HFFc6 (cell line): ENCODE measurements around the gene FGF4. TPM values are rescaled to one million over a fixed set of nuclear protein-coding genes. Genes with fewer than 3 reads are reported as not detected.

Experiments used
- DNase-seq: peaks from one replicate; pipeline ENCODE4 v3.0.0-alpha.2; 2018
- H3K27ac Mint-ChIP-seq: 2 replicates; pipeline ENCODE4 v1.8.0; 2020; ENCODE audit warnings: mild to moderate bottlenecking, mixed read lengths
- H3K27me3 Mint-ChIP-seq: 2 replicates; pipeline ENCODE4 v1.8.0; 2021; ENCODE audit warnings: mild to moderate bottlenecking, moderate library complexity, mixed read lengths; ENCODE audit not compliant: insufficient read depth
- H3K36me3 Mint-ChIP-seq: 2 replicates; pipeline ENCODE4 v1.8.0; 2021; ENCODE audit warnings: low read depth, mixed read lengths
- H3K4me1 Mint-ChIP-seq: 2 replicates; pipeline ENCODE4 v1.8.0; 2020; ENCODE audit warnings: low read depth, mixed read lengths
- H3K4me3 Mint-ChIP-seq: 2 replicates; pipeline ENCODE4 v1.8.0; 2020; ENCODE audit warnings: mild to moderate bottlenecking, moderate library complexity, mixed read lengths
- H3K9me3 Mint-ChIP-seq: 2 replicates; pipeline ENCODE4 v1.8.0; 2020; ENCODE audit warnings: mild to moderate bottlenecking, mixed read lengths
- CTCF ChIP-seq: fragments of 200-600 bp; sonication (generic); IDR thresholded peaks from 2 replicates; pipeline ENCODE4 v1.5.0; 2021; ENCODE audit warnings: antibody characterized with exemption, mild to moderate bottlenecking
- total RNA-seq, 6 experiments: library from RNA; stranded (reverse); fragmentation: NEBNext Ultra II Directional; extraction: Animal tissue kit (Norgen Biotek cat#: 25700); gene quantifications; 2 replicates in 1 of 6; 3 replicates in 5 of 6; pipeline ENCODE4 v1.2.3, GENCODE V29; 2021

FGF4 gene
- total RNA-seq, 6 experiments from 2014 or later, result not detected

GRCh38 chr11:69778373-69778772 lies 3.2 kb upstream of the FGF4 start:
- Mint-ChIP-seq H3K4me1 (no peaks in the 10 kb centered on the region), H3K27me3 (peaks cover 56% of the 10 kb centered on the region), H3K4me3 (no peak overlapping the region), H3K27ac (no peak overlapping the region), H3K36me3 (no peaks in the 10 kb centered on the region), H3K9me3 (no peaks in the 10 kb centered on the region)
- no peak for TF ChIP-seq CTCF
- no peak for DNase-seq

- Mint-ChIP-seq H3K27ac (no peak overlapping the region), H3K27me3 (peaks cover 54% of the 10 kb centered on the region), H3K36me3 (no peaks in the 10 kb centered on the region; the same call in 1 of the 2 replicates), H3K4me3 (no peak overlapping the region), H3K4me1 (no peaks in the 10 kb centered on the region), H3K9me3 (peaks cover under 1% of the 10 kb centered on the region; the same call in 1 of the 2 replicates)
- no peak for DNase-seq
- TF ChIP-seq CTCF, result no peak
Measured at GRCh38 chr11:69774354-69775162, 583 bp downstream of the FGF4 start.

DNA sequence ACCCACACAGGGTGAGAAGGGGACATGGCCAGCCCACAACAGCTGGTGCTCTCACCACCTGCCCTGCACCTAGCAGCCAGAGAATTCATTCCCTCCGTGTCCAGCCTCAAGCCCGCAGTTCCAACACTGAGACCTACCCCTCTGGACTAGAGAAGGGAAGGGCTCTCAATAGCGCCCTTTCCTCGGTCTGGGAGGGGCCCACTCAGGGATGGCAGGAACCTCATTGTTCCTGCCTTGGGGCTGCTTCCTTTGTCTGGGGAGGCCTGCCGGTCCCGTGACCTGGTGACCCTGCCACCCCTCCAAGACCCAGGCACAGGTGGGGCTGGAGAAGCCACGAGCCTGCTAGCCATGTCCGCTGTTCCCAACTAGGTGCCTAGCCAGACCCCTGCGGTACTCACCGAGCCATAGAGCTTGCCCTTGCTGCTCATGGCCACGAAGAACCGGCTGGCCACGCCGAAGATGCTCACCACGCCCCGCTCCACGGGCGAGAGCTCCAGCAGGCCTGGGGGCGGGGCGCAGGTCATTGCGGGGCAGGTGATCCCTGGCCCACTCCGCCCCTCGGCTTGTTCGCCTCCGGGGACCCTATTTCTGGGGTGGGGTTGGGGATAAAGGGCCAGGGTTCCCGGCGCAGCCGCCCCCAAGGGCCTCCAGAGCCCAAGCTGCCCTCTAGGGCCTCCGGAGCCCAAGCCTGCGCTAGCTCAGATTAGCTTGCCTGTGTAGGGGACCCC lies 1.4 kb downstream of the FGF4 start:
- H3K4me1 Mint-ChIP-seq, result no peaks in the 10 kb centered on the region
- no peak for TF ChIP-seq CTCF
- no peaks in the 10 kb centered on the region; the same call in 1 of the 2 replicates for H3K36me3 Mint-ChIP-seq
- H3K27ac Mint-ChIP-seq, result no peak overlapping the region
- H3K9me3 Mint-ChIP-seq, result peaks cover 4% of the 10 kb centered on the region; the same call in 1 of the 2 replicates
- peaks cover 56% of the 10 kb centered on the region for H3K27me3 Mint-ChIP-seq
- no peak for DNase-seq
- H3K4me3 Mint-ChIP-seq, result no peak overlapping the region

GRCh38 chr11:69771466-69771865 lies 3.7 kb downstream of the FGF4 start:
- no peak for DNase-seq
- Mint-ChIP-seq H3K36me3 (no peaks in the 10 kb centered on the region; the same call in 1 of the 2 replicates), H3K4me3 (no peak overlapping the region), H3K4me1 (no peaks in the 10 kb centered on the region), H3K27ac (no peak overlapping the region), H3K27me3 (peaks cover 48% of the 10 kb centered on the region), H3K9me3 (peaks cover 4% of the 10 kb centered on the region; the same call in 1 of the 2 replicates)
- TF ChIP-seq CTCF, result no peak

DNA sequence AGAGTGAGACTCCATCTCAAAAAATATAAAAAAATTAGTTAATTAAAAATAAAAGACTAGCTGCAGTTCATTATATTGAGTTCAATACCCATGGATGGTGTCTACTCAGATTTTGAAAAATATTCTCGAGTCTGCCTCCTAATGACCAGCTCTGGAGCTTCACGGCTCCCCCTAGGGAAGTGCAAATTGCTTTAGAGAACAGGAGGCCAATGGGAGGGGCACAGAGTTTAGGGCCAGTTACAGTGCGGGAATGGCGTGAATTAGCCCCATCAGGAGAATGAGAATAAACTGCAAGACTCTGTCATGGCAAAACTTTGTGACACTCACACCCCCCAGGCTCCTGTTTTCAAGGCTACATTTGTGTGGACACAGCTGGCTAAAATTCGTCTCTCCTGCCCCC lies 4.6 kb downstream of the FGF4 start:
- Mint-ChIP-seq H3K4me3 (no peak overlapping the region), H3K9me3 (peaks cover 4% of the 10 kb centered on the region; the same call in 1 of the 2 replicates), H3K27ac (no peak overlapping the region), H3K27me3 (peaks cover 55% of the 10 kb centered on the region), H3K36me3 (no peaks in the 10 kb centered on the region; the same call in 1 of the 2 replicates), H3K4me1 (no peaks in the 10 kb centered on the region)
- TF ChIP-seq CTCF, result no peak
- no peak for DNase-seq
